Esophagus squamous epithelium (tissue), 4 donors: ENCODE measurements around the gene RGL2.

Experiments
- CTCF ChIP-seq, 6 experiments: fragments of 450-650 bp in 4 of 6; fragments of 200-600 bp in 2 of 6; sonication (generic) in 2 of 6; IDR thresholded peaks; one replicate each; pipeline ENCODE4 v1.5.1; 2016 to 2019; ENCODE audit warnings: antibody characterized with exemption in 6 of 6, mild to moderate bottlenecking in 4 of 6, moderate library complexity in 4 of 6
- POLR2A ChIP-seq, 4 donors: fragments of 450-650 bp; IDR thresholded peaks; one replicate each; pipeline ENCODE4 v1.6.1; 2017; ENCODE audit warnings: antibody characterized with exemption in 4 of 4, mild to moderate bottlenecking in 4 of 4, moderate library complexity in 3 of 4

- TF ChIP-seq POLR2A (IDR thresholded peaks at IDR 0.05) (no peak), CTCF (IDR thresholded peaks at IDR 0.05) (no peak)
These were observed 44.2 kb downstream of the RGL2 start for GRCh38 chr6:33254591-33254990.
